T-helper 17 cell (primary cell): Measurements from ENCODE around the gene SLC25A27. TPM values are rescaled to one million over a fixed set of nuclear protein-coding genes. Genes with fewer than 3 reads are reported as not detected.

Source experiments
- ATAC-seq: fragments of 150-1000 bp; cut with Tn5 transposase; 2 replicates; pipeline ENCODE4 v1.10.0; 2021; ENCODE audit warnings: mild to moderate bottlenecking, moderate library complexity
- DNase-seq, 3 donors: peaks; one replicate each; pipeline versions ENCODE4 v3.0.0 to v3.0.0-alpha.2; 2020 to 2021
- H3K9me3 ChIP-seq: one replicate; pipeline ENCODE4 v1.7.0; 2013; ENCODE audit warnings: low read length, mild to moderate bottlenecking; ENCODE audit not compliant: control insufficient read depth, poor library complexity, severe bottlenecking
- H3K27ac Mint-ChIP-seq: one replicate; pipeline ENCODE4 v1.8.0; 2022; ENCODE audit warnings: mild to moderate bottlenecking, moderate library complexity, mixed read lengths
- H3K27me3 Mint-ChIP-seq: one replicate; pipeline ENCODE4 v1.8.0; 2022; ENCODE audit warnings: mixed read lengths
- H3K36me3 Mint-ChIP-seq: one replicate; pipeline ENCODE4 v1.8.0; 2022; ENCODE audit warnings: low read depth, mixed read lengths
- H3K4me1 Mint-ChIP-seq: one replicate; pipeline ENCODE4 v1.8.0; 2022; ENCODE audit warnings: mild to moderate bottlenecking, mixed read lengths
- H3K4me3 Mint-ChIP-seq: one replicate; pipeline ENCODE4 v1.8.0; 2022; ENCODE audit warnings: mild to moderate bottlenecking, moderate library complexity, mixed read lengths
- total RNA-seq, 4 donors: library from RNA in 2 of 4; stranded (reverse) in 2 of 4; gene quantifications; one replicate each; pipeline ENCODE4 v1.2.3 and lab custom pipeline; 2022 to 2026

SLC25A27 gene
- total RNA-seq, 2 donors from 2014 or later: 1.6 TPM; not detected in 1

DNA sequence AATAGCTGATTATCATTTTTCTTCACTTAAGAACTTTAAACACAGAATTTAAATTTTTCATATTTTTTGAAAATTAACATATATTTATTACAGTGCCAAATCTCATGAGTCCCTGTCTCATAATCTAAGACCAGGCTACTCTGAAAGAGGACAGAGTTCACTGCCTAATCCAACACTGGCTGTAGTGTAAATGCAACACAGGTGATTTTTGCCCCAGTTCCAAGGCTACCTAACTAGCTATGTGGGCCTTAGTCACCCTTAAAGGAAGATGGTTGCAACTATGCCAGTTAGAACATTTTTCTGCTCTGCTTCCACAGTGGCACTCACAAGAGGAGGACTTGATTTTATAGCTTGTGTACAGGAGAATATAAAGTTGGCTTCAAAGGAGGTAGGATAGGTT lies 4.9 kb downstream of the SLC25A27 start:
- no peaks in the 10 kb centered on the region for H3K9me3 ChIP-seq
- DNase-seq (no peak), ATAC-seq (no peak)
- Mint-ChIP-seq H3K27ac (no peak overlapping the region), H3K4me1 (peaks cover 8% of the 10 kb centered on the region), H3K36me3 (peaks cover under 1% of the 10 kb centered on the region), H3K27me3 (peaks cover 36% of the 10 kb centered on the region), H3K4me3 (no peak overlapping the region)

DNA sequence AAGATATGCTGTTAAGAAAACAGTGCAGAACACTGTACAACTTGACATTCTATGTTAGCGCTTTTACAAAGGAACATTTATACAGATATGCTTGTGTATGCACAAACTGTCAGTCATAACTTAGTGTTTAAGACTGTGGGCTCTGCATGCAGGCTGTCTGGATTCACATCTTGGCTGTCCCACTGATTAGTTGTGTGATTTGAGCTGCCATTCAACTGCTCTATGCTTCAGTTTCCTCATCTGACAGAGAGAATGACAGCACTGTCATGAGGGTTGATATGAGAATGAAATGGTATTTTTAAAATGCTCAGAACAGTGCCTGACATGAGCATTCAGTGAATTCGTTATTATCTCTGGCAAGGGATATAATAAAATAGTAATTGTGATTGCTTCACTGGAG lies 8.7 kb downstream of the SLC25A27 start:
- no peaks in the 10 kb centered on the region for H3K9me3 ChIP-seq
- ATAC-seq: no peak
- no peaks in the 10 kb centered on the region for H3K4me1 Mint-ChIP-seq
- peaks cover 7% of the 10 kb centered on the region for H3K27me3 Mint-ChIP-seq
- no peak overlapping the region for H3K27ac Mint-ChIP-seq
- no peaks in the 10 kb centered on the region for H3K36me3 Mint-ChIP-seq
- no peak for DNase-seq
- H3K4me3 Mint-ChIP-seq: no peak overlapping the region

DNA sequence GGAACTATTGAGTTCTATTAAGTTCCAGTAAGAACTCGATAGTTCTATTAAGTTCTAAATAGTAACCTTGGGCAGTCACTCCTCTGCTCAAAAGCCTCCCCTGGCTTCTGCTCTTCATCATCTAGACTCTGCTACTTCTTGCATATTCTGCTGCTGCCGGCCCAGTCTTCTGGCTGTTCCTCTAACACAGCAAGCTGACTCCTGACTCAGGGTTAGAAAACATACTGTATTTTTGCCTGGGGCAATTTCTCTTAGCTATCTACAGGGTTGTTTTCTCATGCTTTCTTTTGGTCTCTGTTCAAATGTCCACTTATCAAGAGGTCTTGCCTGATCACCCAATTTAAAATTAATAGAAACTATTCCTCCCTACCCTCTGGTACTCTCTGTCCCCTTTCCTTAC lies 14.6 kb downstream of the SLC25A27 start:
- DNase-seq: no peak
- H3K36me3 Mint-ChIP-seq: no peaks in the 10 kb centered on the region
- H3K4me3 Mint-ChIP-seq: no peak overlapping the region
- ATAC-seq: no peak
- no peaks in the 10 kb centered on the region for H3K4me1 Mint-ChIP-seq
- no peaks in the 10 kb centered on the region for H3K9me3 ChIP-seq
- H3K27ac Mint-ChIP-seq: no peak overlapping the region
- peaks cover 4% of the 10 kb centered on the region for H3K27me3 Mint-ChIP-seq

DNA sequence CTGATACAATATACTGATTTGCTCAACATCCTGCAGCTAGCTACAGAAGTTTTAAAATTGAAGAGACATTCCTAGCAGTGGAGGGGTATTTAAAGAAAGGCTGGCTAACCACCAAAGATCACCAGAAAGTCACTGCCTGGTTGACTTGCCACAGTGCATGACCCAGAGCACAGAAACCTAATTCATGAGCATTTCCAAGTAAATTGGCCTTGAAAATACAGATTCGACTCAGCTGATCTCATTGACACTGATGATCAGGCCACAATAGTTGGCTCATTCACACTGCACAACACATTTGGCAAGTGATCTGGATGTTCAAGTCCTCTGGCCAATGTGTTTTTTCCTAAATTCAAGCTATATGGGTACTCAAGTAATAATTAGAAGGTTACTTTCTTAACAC lies 21.6 kb downstream of the SLC25A27 start:
- DNase-seq (no peak), ATAC-seq (no peak)
- no peak overlapping the region for H3K27ac Mint-ChIP-seq
- no peaks in the 10 kb centered on the region for H3K27me3 Mint-ChIP-seq
- H3K36me3 Mint-ChIP-seq: no peaks in the 10 kb centered on the region
- no peak overlapping the region for H3K4me3 Mint-ChIP-seq
- no peaks in the 10 kb centered on the region for H3K9me3 ChIP-seq
- no peaks in the 10 kb centered on the region for H3K4me1 Mint-ChIP-seq

DNA sequence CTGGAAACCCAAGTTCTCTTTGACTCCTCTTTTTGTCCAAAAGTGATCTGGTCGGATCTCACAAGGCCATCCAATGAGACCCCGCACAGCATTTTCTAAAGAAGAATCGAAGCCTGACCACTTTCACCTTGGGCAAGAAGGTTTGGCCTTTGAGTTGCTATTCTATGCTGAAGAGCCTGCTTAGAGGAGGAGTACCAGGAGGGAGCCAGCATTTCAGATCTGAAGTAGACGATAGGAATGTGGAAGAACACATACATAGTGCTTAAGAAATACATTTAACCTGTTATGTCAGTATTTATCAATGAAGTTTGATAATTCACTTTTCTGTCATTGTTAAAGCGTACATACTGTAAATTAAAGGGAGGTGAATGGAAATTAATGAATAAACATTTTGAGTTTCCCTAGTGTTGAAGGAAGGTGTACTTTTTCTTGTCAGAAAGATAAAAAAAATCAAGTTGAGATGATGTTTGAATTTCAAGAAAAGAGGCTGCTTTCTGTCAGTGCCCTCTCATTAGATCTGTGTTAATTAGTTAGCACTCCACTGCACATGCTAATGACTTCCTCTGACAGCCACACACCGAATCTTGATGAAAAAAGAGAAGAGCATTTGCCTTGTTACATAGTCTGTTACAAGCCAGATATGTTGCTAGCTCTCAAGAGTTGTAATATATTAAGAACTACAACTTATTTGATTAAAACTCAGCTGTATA lies 24.0 kb downstream of the SLC25A27 start:
- peaks cover 13% of the 10 kb centered on the region for H3K27me3 Mint-ChIP-seq
- H3K4me3 Mint-ChIP-seq: no peak overlapping the region
- H3K9me3 ChIP-seq: no peaks in the 10 kb centered on the region
- H3K36me3 Mint-ChIP-seq: no peaks in the 10 kb centered on the region
- H3K27ac Mint-ChIP-seq: no peak overlapping the region
- no peaks in the 10 kb centered on the region for H3K4me1 Mint-ChIP-seq
- DNase-seq: no peak
- no peak for ATAC-seq

DNA sequence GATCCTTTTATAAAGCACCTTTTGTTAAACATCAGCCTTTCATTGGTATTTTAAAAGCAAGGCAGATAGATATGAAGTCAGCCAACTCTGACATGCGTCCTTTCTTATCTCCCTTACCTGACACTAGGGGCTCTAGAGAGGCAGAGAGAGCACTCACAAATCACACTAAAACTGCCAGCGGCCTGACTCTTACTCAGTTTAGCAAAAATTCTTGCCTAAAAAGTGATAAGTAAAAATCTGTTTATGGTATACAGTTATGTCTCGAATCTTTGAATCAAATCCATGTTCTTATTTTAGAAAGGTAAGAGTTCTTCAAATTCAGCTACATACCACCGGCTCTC lies 24.5 kb downstream of the SLC25A27 start:
- Mint-ChIP-seq H3K4me3 (no peak overlapping the region), H3K4me1 (no peaks in the 10 kb centered on the region), H3K27ac (no peak overlapping the region), H3K27me3 (peaks cover 13% of the 10 kb centered on the region), H3K36me3 (no peaks in the 10 kb centered on the region)
- DNase-seq (no peak), ATAC-seq (no peak)
- no peaks in the 10 kb centered on the region for H3K9me3 ChIP-seq

DNA sequence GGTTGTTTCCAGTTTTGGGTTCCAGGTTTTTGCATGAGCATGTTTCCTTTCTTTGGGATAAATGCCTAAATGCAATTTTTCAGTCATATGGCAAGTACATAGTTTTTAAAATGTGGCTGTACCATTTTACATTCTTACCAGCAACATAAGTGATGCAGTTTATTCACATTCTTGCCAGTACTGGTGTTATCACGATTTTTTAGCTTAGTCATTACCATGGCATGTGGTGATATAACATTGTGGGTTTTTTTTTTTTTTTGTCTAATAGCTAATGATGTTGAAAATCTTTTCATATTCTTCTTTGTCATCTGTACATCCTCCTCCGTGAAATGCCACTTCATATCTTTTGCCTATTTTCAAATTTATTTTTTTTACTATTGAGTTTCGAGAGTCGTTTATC lies 32.0 kb downstream of the SLC25A27 start:
- Mint-ChIP-seq H3K4me3 (no peak overlapping the region), H3K27me3 (peaks cover 29% of the 10 kb centered on the region), H3K36me3 (no peaks in the 10 kb centered on the region), H3K27ac (no peak overlapping the region), H3K4me1 (peaks cover 3% of the 10 kb centered on the region)
- DNase-seq (no peak), ATAC-seq (no peak)
- H3K9me3 ChIP-seq: no peaks in the 10 kb centered on the region

DNA sequence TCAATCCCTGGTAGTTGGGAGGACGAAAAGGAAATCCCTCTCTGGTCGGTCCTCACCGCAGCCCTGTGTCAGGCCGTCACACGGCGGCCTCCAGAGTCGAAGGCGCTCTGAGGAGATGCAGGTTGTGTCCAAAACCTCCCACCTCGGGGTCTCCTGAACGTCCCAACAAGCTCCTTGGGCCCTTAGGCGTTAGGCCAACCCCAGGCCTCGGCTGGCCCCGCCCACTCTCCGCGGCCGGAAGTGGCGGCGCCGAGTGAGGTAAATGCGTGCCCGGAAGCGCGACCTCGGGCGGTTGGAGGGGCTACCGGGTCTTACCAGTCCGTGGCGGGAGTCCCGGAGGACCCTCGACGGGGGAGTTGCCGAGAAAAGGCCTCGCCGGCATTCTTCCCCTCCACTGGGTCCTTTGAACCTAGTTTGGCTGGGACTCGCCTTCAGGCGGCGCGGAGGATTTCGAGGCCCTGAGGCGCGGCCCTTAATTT lies 34.9 kb downstream of the SLC25A27 start, which contains the start of gene TDRD6:
Gene TDRD6 (plus strand): TSS at position 267 of the 479 bp plus-strand sequence. CDS start 244 bp downstream, outside the sequence.
- H3K36me3 Mint-ChIP-seq: no peaks in the 10 kb centered on the region
- H3K4me3 Mint-ChIP-seq: no peak within 1 kb of the TSS

DNA sequence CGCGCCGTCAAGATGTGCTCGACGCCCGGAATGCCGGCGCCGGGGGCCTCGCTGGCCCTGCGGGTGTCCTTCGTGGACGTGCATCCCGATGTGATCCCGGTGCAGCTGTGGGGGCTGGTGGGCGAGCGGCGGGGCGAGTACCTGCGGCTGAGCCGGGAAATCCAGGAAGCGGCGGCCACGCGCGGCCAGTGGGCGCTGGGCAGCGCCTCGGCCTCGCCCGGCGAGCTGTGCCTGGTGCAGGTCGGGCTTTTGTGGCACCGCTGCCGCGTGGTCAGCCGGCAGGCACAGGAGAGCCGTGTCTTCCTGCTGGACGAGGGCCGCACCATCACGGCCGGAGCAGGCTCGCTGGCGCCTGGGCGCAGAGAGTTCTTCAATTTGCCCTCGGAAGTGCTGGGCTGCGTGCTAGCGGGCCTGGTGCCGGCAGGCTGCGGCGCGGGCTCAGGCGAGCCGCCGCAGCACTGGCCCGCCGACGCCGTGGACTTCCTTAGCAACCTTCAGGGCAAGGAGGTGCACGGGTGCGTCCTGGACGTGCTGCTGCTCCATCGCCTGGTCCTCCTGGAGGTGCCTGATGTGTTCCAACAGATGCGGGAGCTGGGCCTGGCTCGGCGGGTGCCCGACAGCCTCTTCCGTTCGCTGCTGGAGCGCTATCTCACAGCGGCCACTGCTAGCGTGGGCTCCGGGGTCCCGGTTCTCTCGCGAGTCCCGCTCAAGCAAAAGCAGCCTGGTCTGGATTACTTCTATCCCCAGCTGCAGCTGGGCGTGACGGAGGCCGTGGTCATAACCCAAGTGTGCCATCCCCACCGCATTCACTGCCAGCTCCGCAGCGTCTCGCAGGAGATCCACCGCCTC lies 35.6 kb downstream of the SLC25A27 start:
- H3K36me3 Mint-ChIP-seq: no peaks in the 10 kb centered on the region
- H3K4me3 Mint-ChIP-seq: no peak overlapping the region
- H3K9me3 ChIP-seq: no peaks in the 10 kb centered on the region
- peaks cover 3% of the 10 kb centered on the region for H3K4me1 Mint-ChIP-seq
- H3K27me3 Mint-ChIP-seq: peaks cover 36% of the 10 kb centered on the region
- ATAC-seq (no peak), DNase-seq (no peak)
- H3K27ac Mint-ChIP-seq: no peak overlapping the region

More for the DNA sequence above, 34.9 kb downstream of the SLC25A27 start, which contains the start of gene TDRD6:
- H3K4me1 Mint-ChIP-seq: peaks cover 3% of the 10 kb centered on the region
- ATAC-seq (no peak), DNase-seq (no peak)
- no peaks in the 10 kb centered on the region for H3K9me3 ChIP-seq
- no peak within 1 kb of the TSS for H3K27ac Mint-ChIP-seq
- peaks cover 29% of the 10 kb centered on the region for H3K27me3 Mint-ChIP-seq

DNA sequence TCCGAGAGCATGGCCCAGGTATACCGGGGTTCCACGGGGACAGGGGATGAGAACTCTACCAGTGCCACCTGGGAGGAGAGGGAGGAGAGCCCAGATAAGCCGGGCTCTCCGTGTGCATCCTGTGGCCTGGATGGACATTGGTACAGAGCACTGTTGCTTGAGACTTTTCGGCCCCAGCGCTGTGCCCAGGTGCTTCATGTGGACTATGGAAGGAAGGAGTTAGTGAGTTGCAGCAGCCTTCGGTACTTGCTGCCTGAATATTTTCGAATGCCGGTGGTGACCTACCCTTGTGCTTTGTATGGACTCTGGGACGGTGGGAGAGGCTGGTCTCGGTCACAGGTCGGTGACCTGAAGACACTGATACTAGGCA lies 36.2 kb downstream of the SLC25A27 start:
- DNase-seq: no peak
- no peak for ATAC-seq
- H3K27ac Mint-ChIP-seq: no peak overlapping the region
- no peaks in the 10 kb centered on the region for H3K36me3 Mint-ChIP-seq
- no peaks in the 10 kb centered on the region for H3K9me3 ChIP-seq
- H3K27me3 Mint-ChIP-seq: peaks cover 42% of the 10 kb centered on the region
- H3K4me1 Mint-ChIP-seq: peaks cover 3% of the 10 kb centered on the region
- H3K4me3 Mint-ChIP-seq: no peak overlapping the region

DNA sequence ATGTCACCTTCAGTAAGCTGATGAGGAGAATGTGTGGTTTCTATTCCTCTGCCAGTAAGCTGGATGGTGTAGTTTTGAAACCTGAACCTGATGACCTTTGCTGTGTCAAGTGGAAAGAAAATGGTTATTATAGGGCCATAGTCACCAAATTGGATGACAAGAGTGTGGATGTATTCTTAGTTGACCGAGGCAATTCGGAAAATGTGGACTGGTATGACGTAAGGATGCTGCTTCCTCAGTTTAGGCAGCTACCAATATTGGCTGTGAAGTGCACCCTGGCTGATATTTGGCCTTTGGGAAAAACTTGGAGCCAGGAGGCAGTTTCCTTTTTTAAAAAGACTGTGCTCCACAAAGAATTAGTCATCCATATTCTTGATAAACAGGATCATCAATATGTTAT lies 36.9 kb downstream of the SLC25A27 start:
- DNase-seq: no peak
- no peak overlapping the region for H3K27ac Mint-ChIP-seq
- H3K9me3 ChIP-seq: no peaks in the 10 kb centered on the region
- peaks cover 3% of the 10 kb centered on the region for H3K4me1 Mint-ChIP-seq
- H3K4me3 Mint-ChIP-seq: no peak overlapping the region
- no peak for ATAC-seq
- H3K36me3 Mint-ChIP-seq: no peaks in the 10 kb centered on the region
- H3K27me3 Mint-ChIP-seq: peaks cover 41% of the 10 kb centered on the region

DNA sequence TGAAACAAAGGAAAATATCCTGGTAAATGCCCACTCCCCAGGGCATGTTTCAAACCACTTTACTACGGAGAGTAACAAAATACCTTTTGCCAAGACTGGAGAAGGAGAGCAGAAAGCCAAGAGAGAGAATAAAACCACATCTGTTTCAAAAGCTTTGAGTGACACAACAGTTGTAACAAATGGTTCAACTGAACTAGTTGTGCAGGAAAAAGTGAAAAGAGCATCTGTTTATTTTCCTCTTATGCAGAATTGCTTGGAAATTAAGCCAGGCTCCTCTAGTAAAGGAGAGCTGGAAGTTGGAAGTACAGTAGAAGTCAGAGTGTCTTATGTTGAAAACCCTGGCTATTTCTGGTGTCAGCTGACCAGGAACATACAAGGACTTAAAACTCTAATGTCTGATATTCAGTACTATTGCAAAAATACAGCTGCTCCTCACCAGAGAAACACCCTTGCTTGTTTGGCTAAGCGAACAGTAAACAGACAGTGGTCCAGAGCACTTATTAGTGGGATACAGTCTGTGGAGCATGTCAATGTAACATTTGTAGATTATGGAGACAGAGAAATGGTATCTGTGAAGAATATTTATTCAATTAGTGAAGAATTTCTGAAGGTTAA lies 37.5 kb downstream of the SLC25A27 start:
- Mint-ChIP-seq H3K36me3 (no peaks in the 10 kb centered on the region), H3K27ac (no peak overlapping the region), H3K4me1 (peaks cover 3% of the 10 kb centered on the region), H3K27me3 (peaks cover 35% of the 10 kb centered on the region), H3K4me3 (no peak overlapping the region)
- H3K9me3 ChIP-seq: no peaks in the 10 kb centered on the region
- no peak for ATAC-seq
- DNase-seq: no peak

DNA sequence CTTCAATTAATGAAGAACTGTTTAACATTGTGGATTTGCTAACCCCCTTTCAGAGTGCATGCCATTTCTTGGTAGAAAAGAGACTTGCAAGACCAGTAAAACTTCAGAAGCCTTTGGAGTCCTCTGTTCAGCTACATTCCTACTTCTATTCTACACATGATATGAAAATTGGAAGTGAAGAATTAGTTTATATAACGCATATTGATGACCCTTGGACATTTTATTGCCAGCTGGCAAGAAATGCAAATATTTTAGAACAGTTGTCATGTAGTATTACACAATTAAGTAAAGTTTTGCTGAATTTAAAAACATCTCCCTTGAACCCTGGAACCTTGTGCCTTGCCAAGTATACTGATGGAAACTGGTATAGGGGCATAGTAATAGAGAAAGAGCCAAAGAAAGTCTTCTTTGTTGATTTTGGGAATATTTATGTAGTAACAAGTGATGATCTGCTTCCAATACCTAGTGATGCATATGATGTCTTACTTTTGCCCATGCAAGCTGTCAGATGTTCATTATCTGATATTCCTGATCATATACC lies 38.2 kb downstream of the SLC25A27 start:
- no peaks in the 10 kb centered on the region for H3K9me3 ChIP-seq
- Mint-ChIP-seq H3K27ac (no peak overlapping the region), H3K27me3 (peaks cover 42% of the 10 kb centered on the region), H3K36me3 (no peaks in the 10 kb centered on the region), H3K4me3 (no peak overlapping the region), H3K4me1 (peaks cover 3% of the 10 kb centered on the region)
- ATAC-seq (no peak), DNase-seq (no peak)
